Ishikawa (cell line): ENCODE results near the gene KLKB1.

Experiments used
- CEBPB ChIP-seq: IDR thresholded peaks from 2 replicates; pipeline ENCODE4 v1.6.1; 2012
- CREB1 ChIP-seq: IDR thresholded peaks from 2 replicates; pipeline ENCODE4 v1.6.1; 2012; ENCODE audit warnings: low read depth
- EGR1 ChIP-seq: IDR thresholded peaks from 2 replicates; pipeline ENCODE4 v1.6.1; 2012
- EP300 ChIP-seq: IDR thresholded peaks from 2 replicates; pipeline ENCODE4 v1.6.1; 2012; ENCODE audit warnings: borderline replicate concordance
- FOXM1 ChIP-seq: IDR thresholded peaks from 2 replicates; pipeline ENCODE4 v1.6.1; 2012; ENCODE audit warnings: low read depth, borderline replicate concordance
- NFIC ChIP-seq: IDR thresholded peaks from 2 replicates; pipeline ENCODE4 v1.6.1; 2012
- RAD21 ChIP-seq: IDR thresholded peaks from 2 replicates; pipeline ENCODE4 v1.6.1; 2012; ENCODE audit warnings: low read depth
- TAF1 ChIP-seq: IDR thresholded peaks from 2 replicates; pipeline ENCODE4 v1.6.1; 2012; ENCODE audit warnings: low read depth, mild to moderate bottlenecking
- TCF12 ChIP-seq: IDR thresholded peaks from 2 replicates; pipeline ENCODE4 v1.6.1; 2012; ENCODE audit warnings: low read depth
- TEAD4 ChIP-seq: IDR thresholded peaks from 2 replicates; pipeline ENCODE4 v1.6.1; 2012
- USF1 ChIP-seq: IDR thresholded peaks from 2 replicates; pipeline ENCODE4 v1.6.1; 2012
- YY1 ChIP-seq: IDR thresholded peaks from 2 replicates; pipeline ENCODE4 v1.6.1; 2012; ENCODE audit warnings: low read depth
- ZBTB7A ChIP-seq: IDR thresholded peaks from 2 replicates; pipeline ENCODE4 v1.6.1; 2012; ENCODE audit warnings: low read depth
- TF ChIP-seq, protein P1 (sequence below): IDR thresholded peaks from 2 replicates; pipeline ENCODE4 v1.6.1; 2012
- TF ChIP-seq, protein P2 (sequence below): IDR thresholded peaks from 2 replicates; pipeline ENCODE4 v1.6.1; 2012; ENCODE audit warnings: low read depth, mild to moderate bottlenecking

Gene KLKB1

GRCh38 chr4:186297013-186297645 is 69.8 kb downstream of the KLKB1 start:
- no peak for TF ChIP-seq EGR1
- TF ChIP-seq RAD21: peak; percentile 86

DNA sequence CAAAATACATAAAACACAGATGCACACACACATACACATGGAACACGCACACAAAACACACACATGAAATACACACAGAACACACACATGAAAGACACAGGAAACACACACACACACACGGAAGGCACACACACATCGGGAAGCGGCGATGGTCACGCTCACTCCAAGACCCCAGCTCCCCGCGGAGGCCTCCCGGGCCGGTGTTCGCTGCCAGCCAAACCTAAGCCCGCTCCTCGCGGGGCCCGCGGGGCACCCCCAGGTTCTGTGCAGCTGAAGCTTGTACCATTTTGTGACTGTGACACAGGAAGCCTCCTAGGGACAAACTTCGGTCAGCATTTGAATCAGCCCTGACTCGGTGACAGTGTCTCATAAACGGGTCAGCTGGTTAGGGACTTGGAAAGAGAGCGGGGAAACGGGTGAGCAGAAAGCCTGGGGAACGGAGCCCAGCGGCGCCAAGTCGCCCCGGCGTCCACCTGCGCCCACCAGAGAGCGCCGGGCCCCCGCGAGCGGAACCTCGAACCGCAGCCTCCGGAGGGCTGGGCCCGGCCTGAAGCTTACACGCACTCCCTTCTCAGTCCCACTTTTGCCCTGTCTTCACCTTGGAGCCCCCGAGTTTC is 70.8 kb downstream of the KLKB1 start:
- TF ChIP-seq FOXM1 (no peak), EGR1 (no peak), TCF12 (no peak), TEAD4 (no peak), TAF1 (no peak), USF1 (no peak), YY1 (no peak), EP300 (no peak), ZBTB7A (no peak), CREB1 (no peak), CEBPB (no peak), RAD21 (no peak)
- TF ChIP-seq, protein P1, sequence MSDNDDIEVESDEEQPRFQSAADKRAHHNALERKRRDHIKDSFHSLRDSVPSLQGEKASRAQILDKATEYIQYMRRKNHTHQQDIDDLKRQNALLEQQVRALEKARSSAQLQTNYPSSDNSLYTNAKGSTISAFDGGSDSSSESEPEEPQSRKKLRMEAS: no peak
- TF ChIP-seq, protein P2, sequence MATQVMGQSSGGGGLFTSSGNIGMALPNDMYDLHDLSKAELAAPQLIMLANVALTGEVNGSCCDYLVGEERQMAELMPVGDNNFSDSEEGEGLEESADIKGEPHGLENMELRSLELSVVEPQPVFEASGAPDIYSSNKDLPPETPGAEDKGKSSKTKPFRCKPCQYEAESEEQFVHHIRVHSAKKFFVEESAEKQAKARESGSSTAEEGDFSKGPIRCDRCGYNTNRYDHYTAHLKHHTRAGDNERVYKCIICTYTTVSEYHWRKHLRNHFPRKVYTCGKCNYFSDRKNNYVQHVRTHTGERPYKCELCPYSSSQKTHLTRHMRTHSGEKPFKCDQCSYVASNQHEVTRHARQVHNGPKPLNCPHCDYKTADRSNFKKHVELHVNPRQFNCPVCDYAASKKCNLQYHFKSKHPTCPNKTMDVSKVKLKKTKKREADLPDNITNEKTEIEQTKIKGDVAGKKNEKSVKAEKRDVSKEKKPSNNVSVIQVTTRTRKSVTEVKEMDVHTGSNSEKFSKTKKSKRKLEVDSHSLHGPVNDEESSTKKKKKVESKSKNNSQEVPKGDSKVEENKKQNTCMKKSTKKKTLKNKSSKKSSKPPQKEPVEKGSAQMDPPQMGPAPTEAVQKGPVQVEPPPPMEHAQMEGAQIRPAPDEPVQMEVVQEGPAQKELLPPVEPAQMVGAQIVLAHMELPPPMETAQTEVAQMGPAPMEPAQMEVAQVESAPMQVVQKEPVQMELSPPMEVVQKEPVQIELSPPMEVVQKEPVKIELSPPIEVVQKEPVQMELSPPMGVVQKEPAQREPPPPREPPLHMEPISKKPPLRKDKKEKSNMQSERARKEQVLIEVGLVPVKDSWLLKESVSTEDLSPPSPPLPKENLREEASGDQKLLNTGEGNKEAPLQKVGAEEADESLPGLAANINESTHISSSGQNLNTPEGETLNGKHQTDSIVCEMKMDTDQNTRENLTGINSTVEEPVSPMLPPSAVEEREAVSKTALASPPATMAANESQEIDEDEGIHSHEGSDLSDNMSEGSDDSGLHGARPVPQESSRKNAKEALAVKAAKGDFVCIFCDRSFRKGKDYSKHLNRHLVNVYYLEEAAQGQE: no peak

DNA sequence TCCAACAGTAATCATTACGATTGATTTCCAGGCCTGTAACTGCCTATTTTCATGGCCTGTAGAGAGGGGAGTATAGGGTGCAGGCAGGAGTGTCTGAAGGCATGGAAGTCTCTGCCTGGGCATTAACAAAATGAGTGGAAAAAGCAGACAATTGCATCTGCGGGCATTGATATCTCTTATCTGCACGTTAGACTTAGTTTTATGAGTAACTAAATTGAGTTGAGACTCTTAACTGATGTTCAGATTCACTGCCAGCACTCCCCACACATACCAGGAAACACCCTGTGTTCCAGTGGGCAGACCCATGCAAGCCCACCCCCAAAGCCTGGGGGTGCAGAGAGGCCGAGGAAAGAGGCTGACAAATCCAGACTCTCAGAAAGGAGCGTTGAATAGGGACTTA is 72.0 kb downstream of the KLKB1 start:
- TF ChIP-seq CREB1 (no peak), CEBPB (no peak), YY1 (no peak), TAF1 (no peak), EGR1 (no peak), ZBTB7A (no peak), FOXM1 (no peak), TCF12 (no peak), RAD21 (no peak)
- TF ChIP-seq, protein P2: no peak
- TF ChIP-seq, protein P1: no peak

DNA sequence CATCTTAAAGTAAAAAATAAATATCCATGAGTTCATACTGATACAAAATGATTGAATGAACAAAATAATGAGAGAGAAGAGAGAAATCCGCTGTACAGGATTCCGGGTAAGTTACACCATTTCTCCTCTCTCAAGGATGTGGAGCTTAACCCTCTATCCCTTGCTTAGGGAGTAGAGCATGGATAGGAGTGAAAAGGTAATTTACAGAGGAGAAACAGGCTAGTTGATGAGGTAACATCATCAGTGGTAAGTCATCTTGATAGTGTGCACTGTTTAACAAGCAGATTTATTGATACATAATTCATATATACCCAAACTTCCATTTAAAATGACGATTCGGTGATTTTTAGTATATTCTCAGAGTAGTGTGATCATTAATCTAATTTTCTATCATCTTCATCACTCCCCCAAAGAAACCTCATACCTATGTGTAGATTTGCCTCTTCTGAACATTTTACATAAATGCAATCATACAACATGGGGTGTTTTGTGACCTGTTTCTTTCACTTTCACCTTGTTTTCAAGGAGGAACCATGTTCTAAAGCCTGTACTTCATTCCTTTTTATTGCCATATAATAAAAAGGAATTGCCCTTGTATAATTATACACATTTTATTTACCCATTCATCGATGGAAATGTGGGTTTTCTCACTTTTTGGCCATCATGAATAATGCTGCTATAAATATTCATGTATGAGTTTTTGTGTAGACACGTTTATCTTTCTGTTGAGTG is 73.5 kb downstream of the KLKB1 start:
- TF ChIP-seq CEBPB (no peak), EP300 (no peak), YY1 (no peak), NFIC (no peak)

- TF ChIP-seq EGR1 (no peak), USF1 (no peak), TEAD4 (no peak), EP300 (no peak), ZBTB7A (no peak), TCF12 (no peak), CEBPB (no peak), FOXM1 (no peak), TAF1 (no peak), RAD21 (no peak), YY1 (no peak), NFIC (no peak), CREB1 (no peak)
- TF ChIP-seq, protein P2: no peak
- TF ChIP-seq, protein P1: no peak
Measured at GRCh38 chr4:186304216-186304615, 76.9 kb downstream of the KLKB1 start.
